HG03575 (cell line): ENCODE results near the gene PLAC1.

Source experiments
- ATAC-seq: cut with Tn5 transposase; IDR thresholded peaks from one replicate; pipeline ENCODE4 v1.9.1; 2021; ENCODE audit not compliant: unreplicated experiment, insufficient number of reproducible peaks, low FRiP score; ENCODE audit errors: extremely low read depth

Gene PLAC1

GRCh38 chrX:134634691-134635090 lies 23.6 kb downstream of the PLAC1 start:
- ATAC-seq: no peak

GRCh38 chrX:134633832-134634231 lies 24.4 kb downstream of the PLAC1 start:
- ATAC-seq: no peak

- no peak for ATAC-seq
These were observed 24.9 kb downstream of the PLAC1 start for GRCh38 chrX:134633394-134633793.

- no peak for ATAC-seq
These were observed 25.9 kb downstream of the PLAC1 start for GRCh38 chrX:134632355-134632754.

- ATAC-seq: no peak
These were observed 26.6 kb downstream of the PLAC1 start for GRCh38 chrX:134631426-134632346.

GRCh38 chrX:134628663-134629062 lies 29.6 kb downstream of the PLAC1 start:
- no peak for ATAC-seq

GRCh38 chrX:134626434-134626833 lies 31.8 kb downstream of the PLAC1 start:
- ATAC-seq: no peak

- ATAC-seq: no peak
These were observed 33.0 kb downstream of the PLAC1 start for GRCh38 chrX:134625315-134625718.

- ATAC-seq: no peak
These were observed 34.2 kb downstream of the PLAC1 start for GRCh38 chrX:134624046-134624430.

GRCh38 chrX:134623293-134624045 lies 34.8 kb downstream of the PLAC1 start:
- ATAC-seq: no peak

- no peak for ATAC-seq
These were observed 35.5 kb downstream of the PLAC1 start for GRCh38 chrX:134622813-134623185.

- peak; percentile 84 for ATAC-seq
These were observed 36.0 kb downstream of the PLAC1 start for GRCh38 chrX:134622056-134622812.

GRCh38 chrX:134619838-134620237 lies 38.4 kb downstream of the PLAC1 start:
- no peak for ATAC-seq

- no peak for ATAC-seq
These were observed 44.9 kb downstream of the PLAC1 start for GRCh38 chrX:134613396-134613795.

GRCh38 chrX:134608153-134608552 lies 50.1 kb downstream of the PLAC1 start:
- no peak for ATAC-seq

- ATAC-seq: no peak
These were observed 50.7 kb downstream of the PLAC1 start for GRCh38 chrX:134607523-134607922.

GRCh38 chrX:134604701-134605311 lies 53.5 kb downstream of the PLAC1 start:
- ATAC-seq: no peak

GRCh38 chrX:134603806-134604700 lies 54.2 kb downstream of the PLAC1 start:
- no peak for ATAC-seq
